ENCODE measurements around the gene CEP70. TPM values are rescaled to one million over a fixed set of nuclear protein-coding genes. Genes with fewer than 3 reads are reported as not detected.
"Not testable (repeated sequence)": the region's sequence is repeated elsewhere in the genome, so short reads cannot be mapped to it uniquely, and the experiment has no call there.

CEP70 gene
- total RNA-seq, 2 donors from 2014 or later = 10.7 to 16.6 TPM

DNA sequence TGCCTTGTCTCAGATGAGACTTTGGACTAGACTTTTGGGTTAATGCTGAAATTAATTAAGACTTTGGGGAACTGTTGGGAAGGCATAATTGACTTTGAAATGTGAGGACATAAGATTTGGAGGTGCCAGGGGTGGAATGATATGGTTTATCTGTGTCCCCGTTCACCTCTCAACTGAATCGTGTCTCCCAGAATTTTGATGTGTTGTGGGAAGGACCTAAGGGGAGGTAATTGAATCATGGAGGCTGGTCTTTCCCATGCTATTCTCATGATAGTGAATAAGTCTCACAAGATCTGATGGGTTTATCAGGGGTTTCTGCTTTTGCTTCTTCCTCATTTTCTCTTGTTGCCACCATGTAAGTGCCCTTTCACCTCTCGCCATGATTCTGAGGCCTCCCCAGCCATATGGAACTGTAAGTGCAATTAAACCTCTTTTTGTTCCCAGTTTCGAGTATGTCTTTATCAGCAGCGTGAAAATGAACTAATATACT is 10.1 kb upstream of the CEP70 start:
- H3K36me3 Mint-ChIP-seq (ENCODE audit: low read depth); H3K4me1 Mint-ChIP-seq; H3K27ac Mint-ChIP-seq; H3K4me3 Mint-ChIP-seq; H3K27me3 Mint-ChIP-seq; ATAC-seq; DNase-seq; H3K9me3 ChIP-seq (ENCODE audit: control insufficient read depth, low read length, poor library complexity, severe bottlenecking): not testable (repeated sequence)

DNA sequence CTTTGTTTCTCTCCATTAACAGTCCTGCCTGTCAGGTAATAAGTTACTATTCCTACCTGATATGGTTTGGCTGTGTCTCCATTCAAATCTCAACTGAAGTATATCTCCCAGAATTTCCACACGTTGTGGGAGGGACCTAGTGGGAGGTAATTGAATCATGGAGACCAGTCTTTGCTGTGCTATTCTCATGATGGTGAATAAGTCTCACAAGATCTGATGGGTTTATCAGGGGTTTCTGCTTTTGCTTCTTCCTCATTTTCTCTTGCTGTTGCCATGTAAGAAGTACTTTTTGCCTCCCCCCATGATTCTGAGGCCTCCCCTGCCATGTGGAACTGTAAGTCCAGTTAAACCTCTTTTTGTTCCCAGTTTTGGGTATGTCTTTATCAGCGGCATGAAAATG is 7.6 kb upstream of the CEP70 start:
- H3K27me3 Mint-ChIP-seq; H3K4me1 Mint-ChIP-seq; H3K9me3 ChIP-seq (ENCODE audit: control insufficient read depth, low read length, poor library complexity, severe bottlenecking); ATAC-seq; H3K36me3 Mint-ChIP-seq (ENCODE audit: low read depth); H3K4me3 Mint-ChIP-seq; DNase-seq; H3K27ac Mint-ChIP-seq: not testable (repeated sequence)

DNA sequence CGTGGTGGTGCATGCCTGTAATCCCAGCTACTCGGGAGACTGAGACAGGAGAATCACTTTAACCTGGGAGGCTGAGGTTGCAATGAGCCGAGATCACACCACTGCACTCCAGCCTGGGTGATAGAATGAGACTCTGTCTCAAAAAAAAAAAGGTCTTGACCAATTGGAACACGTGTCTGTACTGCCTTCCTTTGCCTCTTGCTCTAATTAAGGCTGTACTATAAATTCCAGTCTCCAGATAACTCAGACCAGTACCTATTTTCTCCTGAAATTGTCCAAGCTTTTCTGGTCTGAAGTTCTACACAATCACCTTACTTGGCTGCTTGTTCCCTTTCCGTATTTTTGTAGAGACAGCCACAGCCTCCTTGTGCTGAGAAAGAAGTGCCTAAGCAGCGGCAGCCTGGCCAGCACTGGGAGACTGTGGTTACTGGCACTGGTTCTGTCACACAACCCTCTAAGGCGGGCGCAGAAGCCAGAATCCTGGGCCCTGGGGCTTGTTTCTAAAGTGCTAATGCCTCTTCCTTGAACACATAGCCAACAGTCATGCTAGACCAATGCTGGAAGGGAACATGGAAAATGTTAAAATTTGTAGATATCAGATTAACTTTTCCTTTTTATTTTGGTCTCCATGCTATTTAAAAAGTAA is 6.2 kb upstream of the CEP70 start:
- H3K27ac Mint-ChIP-seq = no peak overlapping the region
- H3K9me3 ChIP-seq (ENCODE audit: control insufficient read depth, low read length, poor library complexity, severe bottlenecking) = no peaks in the 10 kb centered on the region
- DNase-seq = no peak
- no peaks in the 10 kb centered on the region for H3K27me3 Mint-ChIP-seq
- no peaks in the 10 kb centered on the region for H3K4me1 Mint-ChIP-seq
- no peak for ATAC-seq
- peaks cover 2% of the 10 kb centered on the region for H3K36me3 Mint-ChIP-seq (ENCODE audit: low read depth)
- no peak overlapping the region for H3K4me3 Mint-ChIP-seq

DNA sequence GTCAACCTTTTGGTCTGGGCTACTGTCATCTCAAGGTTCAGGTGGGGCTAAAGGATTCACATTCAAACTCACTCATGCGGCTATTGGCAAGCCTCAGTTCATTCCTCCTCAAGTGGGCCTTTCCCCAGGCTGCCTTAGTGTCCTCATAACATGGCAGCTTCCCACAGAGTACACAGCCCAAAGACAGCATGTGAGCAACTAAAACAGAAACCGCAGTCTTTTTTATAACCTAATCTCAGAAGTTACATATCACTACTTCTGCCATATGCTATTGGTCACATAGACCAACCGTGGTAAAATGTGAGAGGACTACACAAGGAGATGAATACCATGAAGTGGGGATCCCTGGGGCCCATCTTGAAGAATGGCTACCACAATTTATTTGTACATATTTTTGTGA is 4.5 kb upstream of the CEP70 start:
- peaks cover 2% of the 10 kb centered on the region for H3K36me3 Mint-ChIP-seq (ENCODE audit: low read depth)
- DNase-seq (no peak), ATAC-seq (no peak)
- H3K27me3 Mint-ChIP-seq = no peaks in the 10 kb centered on the region
- H3K27ac Mint-ChIP-seq = no peak overlapping the region
- peaks cover 5% of the 10 kb centered on the region for H3K4me1 Mint-ChIP-seq
- no peaks in the 10 kb centered on the region for H3K9me3 ChIP-seq (ENCODE audit: control insufficient read depth, low read length, poor library complexity, severe bottlenecking)
- H3K4me3 Mint-ChIP-seq = no peak overlapping the region

DNA sequence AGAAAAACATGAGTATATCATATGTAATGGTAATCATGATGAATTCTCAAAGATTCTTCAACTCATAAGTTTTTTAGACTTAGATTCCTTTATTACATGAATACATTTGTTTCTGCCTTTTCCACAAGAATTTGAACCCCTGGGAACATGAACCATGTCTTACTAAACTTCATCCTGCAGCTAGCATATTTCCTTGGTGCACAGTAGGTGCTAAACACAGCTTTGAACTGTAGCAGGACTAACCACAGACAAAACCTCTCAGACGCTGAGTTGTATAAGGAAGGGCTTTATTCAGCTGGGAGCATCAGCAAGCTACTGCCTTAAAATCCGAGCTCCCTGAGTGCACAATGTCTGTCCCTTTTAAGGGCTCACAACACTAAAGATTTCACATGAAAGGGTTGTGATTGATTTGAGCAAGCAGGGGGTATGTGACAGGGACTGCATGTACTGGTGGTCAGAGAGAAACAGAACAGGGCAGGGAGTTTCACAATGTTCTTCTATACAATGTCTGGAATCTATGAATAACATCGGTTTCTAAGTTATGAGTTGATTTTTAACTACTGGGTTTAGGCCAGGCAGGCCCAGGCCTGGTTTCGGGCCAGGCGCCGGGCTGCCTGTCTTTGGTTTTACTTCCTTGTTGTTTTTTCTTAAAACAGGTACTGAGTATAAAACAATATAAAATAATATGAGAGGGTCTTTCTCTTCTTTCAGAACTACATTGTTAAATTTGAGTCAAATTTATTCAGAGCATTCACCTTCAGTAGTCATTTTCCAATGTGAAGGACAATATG is 3.3 kb upstream of the CEP70 start:
- DNase-seq; H3K9me3 ChIP-seq (ENCODE audit: control insufficient read depth, low read length, poor library complexity, severe bottlenecking); ATAC-seq; H3K4me3 Mint-ChIP-seq; H3K27me3 Mint-ChIP-seq; H3K36me3 Mint-ChIP-seq (ENCODE audit: low read depth); H3K27ac Mint-ChIP-seq; H3K4me1 Mint-ChIP-seq: not testable (repeated sequence)

DNA sequence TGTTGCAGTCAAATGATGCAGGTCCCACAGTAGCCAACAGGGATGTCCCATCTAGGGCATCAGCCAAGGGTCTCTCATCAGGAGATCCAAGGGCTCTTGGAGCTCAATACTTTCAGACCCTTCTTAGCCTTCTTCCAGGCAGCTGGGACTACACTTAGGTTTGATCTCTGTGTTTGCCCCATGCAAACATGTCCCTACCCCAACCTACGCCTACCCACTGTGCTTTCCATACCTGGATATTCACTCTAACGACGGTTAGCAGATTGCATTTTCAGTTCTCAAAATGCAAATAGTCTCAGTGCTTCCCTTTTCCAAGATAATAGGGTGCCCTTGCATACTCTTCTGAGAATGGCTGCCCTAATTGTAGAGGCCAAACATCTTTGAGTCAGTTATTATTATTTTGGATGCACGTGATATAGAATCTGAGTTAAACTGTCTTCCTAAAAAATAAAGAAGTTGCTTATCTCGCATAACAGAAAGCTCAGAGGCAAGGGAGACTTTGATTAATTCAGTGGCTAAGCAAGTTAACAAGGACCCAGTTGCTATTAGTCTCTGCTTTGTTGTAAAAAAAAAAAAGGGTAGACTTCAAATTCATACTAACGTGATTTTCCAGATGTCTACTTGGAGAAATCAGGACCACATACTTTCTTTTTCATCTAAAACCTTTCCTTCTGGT is 1.0 kb upstream of the CEP70 start:
- Mint-ChIP-seq H3K4me1 (peaks cover 8% of the 10 kb centered on the region), H3K27me3 (no peaks in the 10 kb centered on the region), H3K36me3 (ENCODE audit: low read depth) (peaks cover 2% of the 10 kb centered on the region), H3K27ac (peak overlapping the region; percentile 94), H3K4me3 (peak overlapping the region; percentile 98)
- ATAC-seq = no peak
- no peak for DNase-seq
- no peaks in the 10 kb centered on the region for H3K9me3 ChIP-seq (ENCODE audit: control insufficient read depth, low read length, poor library complexity, severe bottlenecking)

DNA sequence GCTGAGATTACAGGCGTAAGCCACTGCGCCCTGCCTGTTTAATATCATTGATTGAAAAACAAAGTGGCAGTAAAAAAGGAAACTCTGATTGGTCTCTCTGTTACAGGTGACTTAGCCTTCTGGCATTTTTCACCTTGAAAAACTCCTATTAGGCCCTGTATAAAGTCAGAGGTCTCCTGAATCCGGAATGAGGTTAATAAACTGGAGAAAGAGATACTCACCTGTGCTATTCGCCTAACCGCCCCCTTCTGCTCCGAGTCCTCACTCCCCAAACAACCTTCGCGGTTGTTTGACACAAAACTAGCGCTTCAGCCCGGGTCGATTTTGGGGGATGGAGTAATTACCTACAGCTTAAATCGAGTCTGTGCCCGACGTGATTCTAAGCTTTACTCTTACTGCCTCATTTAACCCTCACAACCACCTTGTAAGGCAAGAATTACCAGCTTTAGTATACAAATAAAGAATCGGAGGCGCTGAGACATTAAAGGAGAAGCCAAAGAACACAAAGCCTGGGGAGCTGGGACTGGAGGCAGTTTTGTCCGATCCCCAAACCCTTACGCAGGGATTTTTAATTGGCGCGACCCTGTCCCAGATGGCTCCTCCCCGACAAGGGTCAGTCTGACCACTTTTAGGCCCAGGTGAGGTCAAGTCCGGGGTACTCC is 441 bp downstream of the CEP70 start:
- DNase-seq (no peak), ATAC-seq (no peak)
- Mint-ChIP-seq H3K27ac (peak overlapping the region; percentile 94), H3K36me3 (ENCODE audit: low read depth) (peaks cover 2% of the 10 kb centered on the region), H3K4me1 (peaks cover 8% of the 10 kb centered on the region), H3K4me3 (peak overlapping the region; percentile 98), H3K27me3 (no peaks in the 10 kb centered on the region)
- no peaks in the 10 kb centered on the region for H3K9me3 ChIP-seq (ENCODE audit: control insufficient read depth, low read length, poor library complexity, severe bottlenecking)

DNA sequence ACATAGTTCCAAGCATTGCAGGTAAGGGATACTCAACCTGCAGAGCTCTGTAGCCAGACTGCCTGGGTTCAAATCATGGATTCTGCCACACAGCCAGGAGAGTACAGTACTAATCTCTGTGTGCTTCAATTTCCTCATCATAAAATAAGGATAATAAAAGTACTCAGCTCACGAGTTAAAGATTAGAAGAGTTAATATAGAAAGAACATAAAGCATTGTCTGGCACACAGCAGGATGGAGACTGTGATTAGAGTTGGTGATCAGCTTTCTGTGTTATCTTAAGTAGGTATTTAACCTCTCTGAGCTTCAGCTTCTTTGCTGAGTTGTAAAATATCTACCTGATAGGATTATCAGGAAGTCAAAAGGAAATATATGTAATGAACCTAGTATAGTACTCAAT is 2.7 kb downstream of the CEP70 start:
- Mint-ChIP-seq H3K4me1 (peaks cover 8% of the 10 kb centered on the region), H3K27me3 (no peaks in the 10 kb centered on the region), H3K36me3 (ENCODE audit: low read depth) (peaks cover 3% of the 10 kb centered on the region), H3K27ac (no peak overlapping the region), H3K4me3 (no peak overlapping the region)
- no peaks in the 10 kb centered on the region for H3K9me3 ChIP-seq (ENCODE audit: control insufficient read depth, low read length, poor library complexity, severe bottlenecking)
- ATAC-seq (no peak), DNase-seq (no peak)

DNA sequence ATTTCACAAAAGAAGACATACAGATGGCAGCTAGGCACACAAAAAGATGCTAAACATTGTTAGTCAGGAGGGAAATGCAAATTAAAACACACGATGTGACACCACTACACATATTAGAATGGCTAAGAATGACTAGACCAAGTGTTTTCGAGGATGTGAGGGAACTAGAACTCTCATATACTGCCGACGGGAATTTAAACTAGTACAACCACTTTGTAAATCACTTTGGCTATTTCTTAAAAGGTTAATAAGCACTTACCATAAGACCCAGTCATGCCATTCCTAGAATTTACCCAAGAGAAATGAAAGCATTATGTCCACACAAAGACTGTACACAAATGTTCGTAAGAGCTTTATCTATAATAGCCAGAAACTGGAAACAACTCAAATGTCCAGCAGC is 5.6 kb downstream of the CEP70 start:
- H3K27me3 Mint-ChIP-seq = no peaks in the 10 kb centered on the region
- ATAC-seq = no peak

DNA sequence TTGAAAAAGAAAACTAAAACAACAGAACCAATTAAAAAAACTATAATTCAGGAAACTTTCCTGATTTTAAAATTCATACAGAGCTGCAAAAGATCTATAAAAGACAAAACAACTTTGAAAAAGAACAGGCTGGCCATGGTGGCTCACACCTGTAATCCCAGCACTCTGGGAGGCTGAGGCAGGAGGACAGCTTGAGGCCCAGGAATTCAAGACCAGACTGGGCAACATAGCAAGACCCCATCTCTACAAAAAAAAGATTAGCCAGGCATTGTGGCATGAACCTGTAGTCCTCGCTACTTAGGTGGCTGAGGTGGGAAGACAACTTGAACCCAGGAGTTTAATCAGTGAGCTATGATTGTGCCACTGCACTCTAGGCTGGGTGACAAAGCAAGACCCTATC is 6.7 kb downstream of the CEP70 start:
- H3K9me3 ChIP-seq (ENCODE audit: control insufficient read depth, low read length, poor library complexity, severe bottlenecking) = no peaks in the 10 kb centered on the region
- ATAC-seq (no peak), DNase-seq (no peak)
- Mint-ChIP-seq H3K27me3 (no peaks in the 10 kb centered on the region), H3K36me3 (ENCODE audit: low read depth) (peaks cover 5% of the 10 kb centered on the region), H3K4me1 (peaks cover 11% of the 10 kb centered on the region), H3K27ac (no peak overlapping the region), H3K4me3 (no peak overlapping the region)

More for the DNA sequence above, 5.6 kb downstream of the CEP70 start:
- Mint-ChIP-seq H3K27ac (no peak overlapping the region), H3K4me1 (peaks cover 10% of the 10 kb centered on the region), H3K36me3 (ENCODE audit: low read depth) (peaks cover 5% of the 10 kb centered on the region), H3K4me3 (no peak overlapping the region)
- H3K9me3 ChIP-seq (ENCODE audit: control insufficient read depth, low read length, poor library complexity, severe bottlenecking) = no peaks in the 10 kb centered on the region
- DNase-seq = no peak

DNA sequence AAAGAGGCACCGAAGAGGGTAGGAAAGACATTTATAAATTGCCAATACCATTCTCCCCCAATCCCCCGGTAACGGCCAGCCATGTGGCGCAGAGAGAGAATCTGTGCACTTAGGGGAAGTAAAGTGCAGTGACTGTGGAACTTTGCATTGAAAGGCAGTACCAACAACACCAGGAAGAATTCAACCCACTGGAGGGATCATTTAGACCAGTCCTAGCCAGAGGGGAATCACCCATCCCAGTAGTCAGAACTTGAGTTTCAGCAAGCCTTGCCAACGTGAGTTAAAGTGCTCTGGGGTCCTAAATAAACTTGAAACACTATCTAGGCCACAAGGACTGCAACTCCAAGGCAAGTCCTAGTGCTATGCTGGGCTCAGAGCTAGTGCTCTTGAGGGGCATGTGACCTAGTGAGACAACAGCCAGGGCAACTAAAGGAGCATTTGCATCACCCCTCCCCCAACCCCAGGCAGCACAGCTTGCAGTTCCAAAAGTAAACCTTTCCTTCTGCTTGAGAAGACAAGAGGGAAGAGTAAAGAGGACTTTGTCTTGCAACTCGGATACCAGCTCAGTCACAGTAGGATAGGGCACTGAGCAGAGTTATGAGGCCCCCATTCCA is 15.0 kb downstream of the CEP70 start:
- peak overlapping the region; percentile 13 for H3K4me3 Mint-ChIP-seq
- no peaks in the 10 kb centered on the region for H3K27me3 Mint-ChIP-seq
- peaks cover 13% of the 10 kb centered on the region for H3K4me1 Mint-ChIP-seq
- H3K36me3 Mint-ChIP-seq (ENCODE audit: low read depth) = peaks cover 4% of the 10 kb centered on the region
- no peaks in the 10 kb centered on the region for H3K9me3 ChIP-seq (ENCODE audit: control insufficient read depth, low read length, poor library complexity, severe bottlenecking)
- DNase-seq = no peak
- no peak overlapping the region for H3K27ac Mint-ChIP-seq
- no peak for ATAC-seq

DNA sequence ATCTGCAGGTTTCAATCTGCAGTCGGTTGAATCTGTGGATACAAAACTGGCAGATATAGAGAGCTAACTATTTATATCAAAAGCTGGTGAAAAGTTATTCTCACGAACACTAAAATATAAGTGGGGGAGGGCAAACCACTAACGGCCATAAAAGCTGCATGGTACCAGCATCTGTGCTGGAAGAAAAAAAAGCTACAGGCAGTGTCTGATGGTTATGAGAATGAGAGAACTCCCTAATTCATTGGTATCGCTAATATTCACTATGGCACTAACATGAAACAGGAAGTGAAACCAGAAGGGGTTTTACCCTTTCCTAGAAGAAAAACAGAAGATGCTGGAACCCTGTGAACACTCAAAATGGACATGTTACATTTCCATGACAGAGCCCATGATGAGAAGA is 15.9 kb downstream of the CEP70 start:
- Mint-ChIP-seq H3K27ac (no peak overlapping the region), H3K4me1 (peaks cover 5% of the 10 kb centered on the region), H3K4me3 (peak overlapping the region; percentile 13), H3K36me3 (ENCODE audit: low read depth) (peaks cover 4% of the 10 kb centered on the region), H3K27me3 (no peaks in the 10 kb centered on the region)
- DNase-seq (no peak), ATAC-seq (peak; percentile 32)
- no peaks in the 10 kb centered on the region for H3K9me3 ChIP-seq (ENCODE audit: control insufficient read depth, low read length, poor library complexity, severe bottlenecking)

DNA sequence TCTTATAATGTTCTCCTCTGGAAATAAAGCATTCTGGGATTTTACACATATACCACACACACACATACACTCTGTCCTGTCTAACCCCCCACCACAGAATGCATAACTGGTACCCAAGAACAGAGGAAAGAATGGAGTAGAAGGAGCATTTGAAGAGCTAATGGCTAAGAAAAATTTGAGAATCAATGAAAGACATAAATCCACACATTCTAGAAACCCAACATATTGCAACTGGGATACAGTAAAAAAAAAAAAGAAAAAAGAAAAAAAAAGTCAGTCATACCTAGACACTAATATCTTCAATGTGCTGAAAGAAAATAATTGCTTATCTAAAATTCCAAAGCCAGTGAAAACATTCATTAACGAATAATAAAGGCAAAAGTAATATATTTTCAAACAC is 20.9 kb downstream of the CEP70 start:
- Mint-ChIP-seq H3K27ac (no peak overlapping the region), H3K27me3 (no peaks in the 10 kb centered on the region), H3K4me1 (peaks cover 5% of the 10 kb centered on the region), H3K4me3 (no peak overlapping the region), H3K36me3 (ENCODE audit: low read depth) (peaks cover 3% of the 10 kb centered on the region)
- no peak for DNase-seq
- ATAC-seq = no peak
- H3K9me3 ChIP-seq (ENCODE audit: control insufficient read depth, low read length, poor library complexity, severe bottlenecking) = no peaks in the 10 kb centered on the region

All from T-helper 17 cell (primary cell).